Neuron (in vitro differentiated cells): ENCODE measurements around the gene C5AR1.
"Not testable (repeated sequence)": the region's sequence is repeated elsewhere in the genome, so short reads cannot be mapped to it uniquely, and the experiment has no call there.

Source experiments
- H2AFZ ChIP-seq: one replicate; pipeline ENCODE4 v1.6.1; 2013; ENCODE audit warnings: low read depth, mild to moderate bottlenecking, inconsistent platforms, low read length, moderate library complexity
- H3K27me3 ChIP-seq: one replicate; pipeline ENCODE4 v1.6.1; 2013; ENCODE audit warnings: low read length; ENCODE audit not compliant: insufficient read depth
- H3K36me3 ChIP-seq: one replicate; pipeline ENCODE4 v1.6.1; 2013; ENCODE audit warnings: low read length; ENCODE audit not compliant: insufficient read depth
- H3K4me1 ChIP-seq: one replicate; pipeline ENCODE4 v1.6.1; 2013; ENCODE audit warnings: low read length; ENCODE audit not compliant: insufficient read depth
- H3K4me3 ChIP-seq: 2 replicates; pipeline ENCODE4 v1.5.1; 2013; ENCODE audit warnings: mild to moderate bottlenecking, low read length, moderate library complexity
- H3K9me3 ChIP-seq: one replicate; pipeline ENCODE4 v1.6.1; 2013; ENCODE audit warnings: low read length

C5AR1 gene

DNA sequence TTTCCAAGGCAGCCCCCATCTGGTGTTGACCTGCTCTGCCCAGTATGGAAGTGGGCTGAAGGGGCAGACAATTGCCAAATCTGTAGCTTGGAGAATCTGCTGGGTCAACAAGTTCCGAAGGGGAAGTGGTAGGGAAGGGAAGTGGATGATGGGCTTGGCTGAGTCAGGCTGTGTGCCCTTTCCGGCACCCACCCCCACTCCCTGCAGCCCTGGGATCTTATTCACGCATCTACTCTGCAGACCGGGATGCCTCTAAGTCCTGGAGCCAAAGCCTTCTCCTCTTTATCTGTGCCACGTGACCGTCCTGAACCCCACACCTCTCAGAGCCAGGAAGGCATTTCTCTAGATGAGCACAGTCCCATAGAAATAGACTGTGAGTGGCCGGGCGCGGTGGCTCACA is 14.8 kb downstream of the C5AR1 start:
- Histone ChIP-seq H3K36me3 (no peaks in the 10 kb centered on the region), H3K4me1 (no peaks in the 10 kb centered on the region), H2AFZ (no peak overlapping the region), H3K27me3 (peaks cover 9% of the 10 kb centered on the region), H3K4me3 (no peak overlapping the region), H3K9me3 (peaks cover 2% of the 10 kb centered on the region)

DNA sequence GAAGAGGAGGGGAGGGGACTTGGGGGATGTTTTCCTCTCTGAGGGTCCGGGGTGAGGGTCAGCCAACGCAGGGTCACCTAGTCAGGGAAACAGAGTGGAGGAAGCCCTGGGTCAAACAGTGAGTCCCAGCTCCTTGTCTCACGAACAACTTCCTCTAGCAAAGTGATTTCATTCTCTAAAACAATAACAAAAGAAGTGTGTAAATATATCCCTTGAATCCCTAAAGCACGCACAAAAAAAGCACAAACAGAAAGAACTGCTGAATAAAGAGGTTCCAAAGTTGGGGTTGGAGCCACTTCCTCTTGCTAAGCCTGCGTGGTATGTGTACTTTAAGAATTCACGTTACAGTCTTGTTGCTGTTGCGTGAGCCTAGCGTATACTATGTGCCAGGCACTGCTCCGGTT is 20.8 kb downstream of the C5AR1 start:
- no peaks in the 10 kb centered on the region for H3K36me3 ChIP-seq
- no peaks in the 10 kb centered on the region for H3K27me3 ChIP-seq
- H3K4me3 ChIP-seq = no peak overlapping the region
- H3K9me3 ChIP-seq = no peaks in the 10 kb centered on the region
- no peak overlapping the region for H2AFZ ChIP-seq
- no peaks in the 10 kb centered on the region for H3K4me1 ChIP-seq

DNA sequence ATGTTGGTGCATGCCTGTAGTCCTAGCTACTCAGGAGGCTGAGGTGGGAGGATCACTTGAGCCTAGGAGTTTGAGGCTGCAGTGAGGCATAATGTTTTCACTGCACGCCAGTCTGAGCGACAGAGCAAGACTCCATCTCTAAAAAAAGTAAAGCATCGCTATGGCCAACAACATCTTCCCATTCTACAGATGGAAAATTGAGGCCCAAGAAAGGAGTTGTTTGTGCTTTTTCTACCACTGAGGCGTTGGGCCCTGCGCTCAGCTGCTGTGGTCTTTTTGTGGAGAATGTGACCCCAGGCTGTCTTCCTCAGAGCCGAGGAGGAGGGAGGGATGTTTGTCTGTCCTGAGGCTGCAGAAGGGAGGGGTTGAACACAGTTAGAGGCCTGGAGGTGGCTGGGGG is 21.8 kb downstream of the C5AR1 start:
- no peak overlapping the region for H3K4me3 ChIP-seq
- H3K9me3 ChIP-seq = no peaks in the 10 kb centered on the region
- no peaks in the 10 kb centered on the region for H3K27me3 ChIP-seq
- no peaks in the 10 kb centered on the region for H3K36me3 ChIP-seq
- H2AFZ ChIP-seq = no peak overlapping the region
- no peaks in the 10 kb centered on the region for H3K4me1 ChIP-seq

DNA sequence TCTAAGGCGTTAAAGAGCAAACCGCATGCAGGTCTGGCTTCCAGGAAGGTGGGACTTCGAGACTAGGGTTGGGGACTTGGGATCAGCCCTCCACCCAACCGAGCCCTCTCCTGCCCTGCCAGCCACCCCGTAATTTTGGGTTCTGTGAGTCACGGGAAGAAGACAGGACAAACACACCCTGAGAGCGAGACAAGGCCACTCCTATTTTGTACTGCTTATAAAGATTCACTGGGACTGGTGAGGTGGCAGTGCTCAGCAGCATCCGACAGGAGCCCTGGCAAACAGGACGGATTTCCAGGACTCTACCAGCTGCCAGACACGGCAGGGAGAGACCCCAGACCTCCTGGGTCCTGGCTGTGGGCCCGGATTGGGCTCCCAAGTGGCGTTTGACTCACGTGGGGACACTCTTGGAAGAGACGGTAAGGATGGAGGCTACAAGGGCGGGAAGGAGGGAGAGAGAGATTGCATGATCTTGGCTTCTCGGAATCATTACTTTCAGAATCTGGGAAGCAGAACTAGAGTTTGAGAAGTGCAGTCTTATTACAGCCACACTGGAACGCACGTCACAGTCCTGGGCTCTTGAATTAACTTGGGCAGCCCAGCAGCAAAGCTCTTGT is 22.4 kb downstream of the C5AR1 start, which contains the start of gene C5AR2:
C5AR2 (plus strand) TSS at position 245 of the 617 bp plus-strand sequence. CDS start 8,625 bp downstream, outside the sequence.
- H3K4me1 ChIP-seq = no peaks in the 10 kb centered on the region
- no peak within 1 kb of the TSS for H3K4me3 ChIP-seq
- no peak within 1 kb of the TSS for H2AFZ ChIP-seq
- H3K27me3 ChIP-seq = no peaks in the 10 kb centered on the region
- no peaks in the 10 kb centered on the region for H3K36me3 ChIP-seq
- no peaks in the 10 kb centered on the region for H3K9me3 ChIP-seq

DNA sequence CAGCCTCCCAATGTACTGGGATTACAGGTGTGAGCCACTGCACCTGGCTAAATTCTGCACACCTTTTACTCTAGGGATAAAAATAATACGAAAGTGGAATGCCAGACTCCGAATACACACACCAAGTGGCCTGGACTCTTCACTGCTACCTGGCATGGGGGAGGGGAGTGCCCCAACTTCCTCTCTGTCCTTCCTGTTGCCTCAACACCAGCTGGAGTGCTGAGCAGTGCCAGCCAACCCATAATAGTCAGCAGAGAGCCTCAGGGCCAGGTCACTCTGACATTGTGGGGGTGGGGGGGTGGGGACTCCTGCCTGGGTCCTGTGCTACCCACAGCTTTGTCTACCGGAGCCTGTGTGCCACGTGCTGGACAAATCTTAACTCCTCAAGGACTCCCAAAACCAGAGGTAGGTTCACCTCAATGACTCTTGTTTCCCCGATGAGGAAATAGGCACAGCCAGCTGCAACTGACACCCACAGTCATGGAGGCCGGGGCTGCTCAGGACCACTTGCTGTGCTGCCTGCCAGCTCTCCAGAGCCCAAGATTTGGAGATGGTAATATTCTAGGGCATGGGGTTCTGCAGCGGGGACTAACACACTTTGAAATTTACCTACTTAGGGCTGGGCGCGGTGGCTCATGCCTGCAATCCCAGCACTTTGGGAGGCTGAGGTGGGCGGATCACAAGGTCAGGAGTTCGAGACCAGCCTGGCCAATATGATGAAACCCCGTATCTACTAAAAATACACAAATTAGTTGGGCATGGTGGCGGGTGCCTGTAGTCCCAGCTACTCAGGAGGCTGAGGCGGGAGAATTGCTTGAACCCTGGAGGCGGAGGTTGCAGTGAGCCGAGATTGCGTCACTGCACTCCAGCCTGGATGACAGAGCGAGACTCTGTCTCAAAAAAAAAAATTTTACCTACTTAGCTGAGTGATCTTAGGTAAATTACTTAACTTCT is 27.4 kb downstream of the C5AR1 start:
- not testable (repeated sequence) for H3K4me3 ChIP-seq, H3K27me3 ChIP-seq, H3K36me3 ChIP-seq, H3K4me1 ChIP-seq, H3K9me3 ChIP-seq, H2AFZ ChIP-seq

DNA sequence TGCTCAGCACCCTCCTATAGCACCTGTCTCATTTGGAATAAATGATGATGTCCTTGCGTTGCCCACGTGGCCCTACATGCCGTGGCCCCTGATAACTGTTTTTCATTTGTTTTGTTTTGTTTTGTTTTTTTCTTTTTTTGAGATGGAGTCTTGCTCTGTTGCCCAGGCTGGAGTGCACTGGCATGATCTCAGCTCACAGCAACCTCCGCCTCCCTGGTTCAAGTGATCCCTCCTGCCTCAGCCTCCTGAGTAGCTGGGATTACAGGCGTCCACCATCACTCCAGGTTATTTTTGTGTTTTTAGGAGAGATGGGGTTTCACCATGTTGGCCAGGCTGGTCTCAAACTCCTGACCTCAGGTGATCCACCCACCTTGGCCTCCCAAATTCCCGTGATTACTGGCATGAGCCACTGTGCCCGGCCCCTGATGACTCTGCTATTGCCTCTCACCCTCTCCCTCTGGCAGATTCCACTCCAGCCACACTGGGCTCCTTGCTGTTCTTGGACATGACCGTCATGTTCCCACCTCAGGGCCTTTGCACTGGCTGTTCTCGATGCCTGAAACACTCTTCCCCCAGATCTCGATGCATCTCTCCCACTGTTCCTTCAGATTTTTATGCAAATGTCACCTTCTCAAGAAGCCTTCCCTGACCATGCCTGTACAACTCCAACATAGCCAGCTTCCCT is 29.7 kb downstream of the C5AR1 start:
- no peaks in the 10 kb centered on the region for H3K27me3 ChIP-seq
- no peaks in the 10 kb centered on the region for H3K9me3 ChIP-seq
- no peak overlapping the region for H2AFZ ChIP-seq
- H3K4me1 ChIP-seq = no peaks in the 10 kb centered on the region
- no peak overlapping the region for H3K4me3 ChIP-seq
- H3K36me3 ChIP-seq = no peaks in the 10 kb centered on the region

DNA sequence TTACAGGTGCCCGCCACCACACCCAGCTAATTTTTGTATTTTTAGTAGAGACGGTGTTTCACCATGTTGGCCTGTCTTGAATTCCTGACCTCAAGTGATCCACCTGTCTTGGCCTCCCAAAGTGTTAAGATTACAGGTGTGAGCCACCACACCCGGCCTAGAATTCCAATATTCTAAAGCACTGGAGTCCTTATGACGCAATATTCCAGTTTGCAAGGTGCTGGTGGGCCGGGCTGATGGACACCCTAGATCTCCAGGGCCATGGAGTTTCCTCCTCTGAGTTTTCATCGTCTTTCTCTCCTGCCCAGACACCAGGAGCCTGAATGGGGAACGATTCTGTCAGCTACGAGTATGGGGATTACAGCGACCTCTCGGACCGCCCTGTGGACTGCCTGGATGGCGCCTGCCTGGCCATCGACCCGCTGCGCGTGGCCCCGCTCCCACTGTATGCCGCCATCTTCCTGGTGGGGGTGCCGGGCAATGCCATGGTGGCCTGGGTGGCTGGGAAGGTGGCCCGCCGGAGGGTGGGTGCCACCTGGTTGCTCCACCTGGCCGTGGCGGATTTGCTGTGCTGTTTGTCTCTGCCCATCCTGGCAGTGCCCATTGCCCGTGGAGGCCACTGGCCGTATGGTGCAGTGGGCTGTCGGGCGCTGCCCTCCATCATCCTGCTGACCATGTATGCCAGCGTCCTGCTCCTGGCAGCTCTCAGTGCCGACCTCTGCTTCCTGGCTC is 31.0 kb downstream of the C5AR1 start:
- Histone ChIP-seq H2AFZ (no peak overlapping the region), H3K4me1 (no peaks in the 10 kb centered on the region), H3K4me3 (no peak overlapping the region), H3K27me3 (no peaks in the 10 kb centered on the region), H3K9me3 (no peaks in the 10 kb centered on the region), H3K36me3 (no peaks in the 10 kb centered on the region)

DNA sequence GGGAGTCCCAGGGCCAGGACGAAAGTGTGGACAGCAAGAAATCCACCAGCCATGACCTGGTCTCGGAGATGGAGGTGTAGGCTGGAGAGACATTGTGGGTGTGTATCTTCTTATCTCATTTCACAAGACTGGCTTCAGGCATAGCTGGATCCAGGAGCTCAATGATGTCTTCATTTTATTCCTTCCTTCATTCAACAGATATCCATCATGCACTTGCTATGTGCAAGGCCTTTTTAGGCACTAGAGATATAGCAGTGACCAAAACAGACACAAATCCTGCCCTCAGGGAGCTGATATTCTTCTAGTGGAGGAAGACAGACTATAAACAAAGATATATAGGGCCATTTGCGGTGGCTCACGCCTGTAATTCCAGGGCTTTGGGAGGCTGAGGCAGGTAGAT is 32.1 kb downstream of the C5AR1 start:
- Histone ChIP-seq H2AFZ (no peak overlapping the region), H3K9me3 (no peaks in the 10 kb centered on the region), H3K4me1 (no peaks in the 10 kb centered on the region)

DNA sequence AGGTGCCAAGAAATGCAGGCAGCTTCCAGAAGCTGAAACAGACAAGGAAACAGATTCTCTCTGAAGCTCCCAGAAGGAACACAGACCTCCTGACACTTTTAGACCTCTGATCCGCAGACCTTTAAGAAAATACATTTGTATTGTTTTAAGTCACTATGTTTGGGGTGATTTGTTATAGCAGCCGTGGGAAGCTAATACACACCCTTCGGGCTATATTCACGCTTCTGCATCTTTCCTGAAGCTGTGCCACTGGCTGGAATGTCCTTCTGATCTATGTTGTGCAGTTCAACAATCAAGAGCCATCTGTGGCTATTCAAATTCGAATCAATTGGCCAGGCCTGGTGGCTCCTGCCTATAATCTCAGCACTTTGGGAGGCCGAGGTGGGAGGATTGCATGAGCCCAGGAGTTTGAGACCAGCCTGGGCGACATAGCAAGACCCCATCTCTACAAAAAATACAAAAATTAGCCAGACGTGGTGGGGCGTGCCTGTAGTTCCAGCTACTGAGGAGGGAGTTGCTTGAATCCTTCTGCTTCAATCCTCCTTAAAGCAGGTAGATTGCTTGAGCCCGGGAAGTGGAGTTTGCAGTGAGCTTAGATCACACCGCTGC is 33.6 kb downstream of the C5AR1 start:
- no peak overlapping the region for H2AFZ ChIP-seq
- H3K9me3 ChIP-seq = no peaks in the 10 kb centered on the region
- H3K4me1 ChIP-seq = no peaks in the 10 kb centered on the region
- no peaks in the 10 kb centered on the region for H3K27me3 ChIP-seq
- H3K36me3 ChIP-seq = no peaks in the 10 kb centered on the region
- H3K4me3 ChIP-seq = no peak overlapping the region

More for the DNA sequence above, 32.1 kb downstream of the C5AR1 start:
- no peak overlapping the region for H3K4me3 ChIP-seq
- H3K36me3 ChIP-seq = no peaks in the 10 kb centered on the region
- no peaks in the 10 kb centered on the region for H3K27me3 ChIP-seq

DNA sequence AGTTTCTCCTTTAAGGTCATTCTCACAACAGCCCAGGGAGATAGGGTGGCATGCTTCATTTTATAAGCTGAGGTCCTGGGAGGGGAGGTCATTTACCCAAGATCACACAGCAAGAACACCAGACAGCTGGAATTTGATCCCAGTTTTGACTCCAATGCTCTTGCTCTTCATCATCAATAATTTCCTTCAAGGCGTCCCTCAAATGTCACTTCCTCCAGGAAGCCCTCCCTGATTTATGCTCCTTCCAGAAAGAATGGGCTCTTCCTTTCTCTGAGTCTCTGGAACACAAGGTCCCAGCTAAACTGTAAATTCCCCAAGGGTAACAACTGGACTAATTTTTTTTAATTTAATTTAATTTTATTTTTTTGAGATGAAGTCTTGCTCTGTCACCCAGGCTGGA is 34.8 kb downstream of the C5AR1 start:
- no peaks in the 10 kb centered on the region for H3K4me1 ChIP-seq
- no peaks in the 10 kb centered on the region for H3K9me3 ChIP-seq
- H3K27me3 ChIP-seq = no peaks in the 10 kb centered on the region
- no peak overlapping the region for H3K4me3 ChIP-seq
- H2AFZ ChIP-seq = no peak overlapping the region
- H3K36me3 ChIP-seq = no peaks in the 10 kb centered on the region

DNA sequence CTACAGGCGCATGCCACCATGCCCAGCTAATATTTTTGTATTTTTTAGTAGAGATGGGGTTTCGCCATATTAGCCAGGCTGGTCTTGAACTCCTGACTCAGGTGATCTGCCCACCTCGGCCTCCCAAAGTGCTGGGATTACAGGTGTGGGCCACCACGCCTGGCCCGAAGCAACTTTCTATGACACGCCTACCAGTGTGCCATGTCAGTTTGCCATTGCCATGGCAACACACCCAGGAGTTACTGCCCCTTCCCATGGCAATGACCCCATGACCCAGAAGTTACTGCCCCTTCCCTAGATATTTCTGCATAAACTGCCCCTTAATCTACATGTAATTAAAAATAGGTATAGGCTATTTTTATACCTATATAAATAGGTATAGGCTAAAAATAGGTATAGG is 36.4 kb downstream of the C5AR1 start:
- H3K36me3 ChIP-seq, H3K9me3 ChIP-seq, H3K27me3 ChIP-seq: not testable (repeated sequence)

More for the DNA sequence above, 36.4 kb downstream of the C5AR1 start:
- not testable (repeated sequence) for H3K4me1 ChIP-seq, H2AFZ ChIP-seq, H3K4me3 ChIP-seq
